ENCODE results near the gene ANO3. TPM values are rescaled to one million over a fixed set of nuclear protein-coding genes. Genes with fewer than 3 reads are reported as not detected.

The ANO3 gene
- polyA plus RNA-seq, 1 experiment: 0.02 TPM

DNA sequence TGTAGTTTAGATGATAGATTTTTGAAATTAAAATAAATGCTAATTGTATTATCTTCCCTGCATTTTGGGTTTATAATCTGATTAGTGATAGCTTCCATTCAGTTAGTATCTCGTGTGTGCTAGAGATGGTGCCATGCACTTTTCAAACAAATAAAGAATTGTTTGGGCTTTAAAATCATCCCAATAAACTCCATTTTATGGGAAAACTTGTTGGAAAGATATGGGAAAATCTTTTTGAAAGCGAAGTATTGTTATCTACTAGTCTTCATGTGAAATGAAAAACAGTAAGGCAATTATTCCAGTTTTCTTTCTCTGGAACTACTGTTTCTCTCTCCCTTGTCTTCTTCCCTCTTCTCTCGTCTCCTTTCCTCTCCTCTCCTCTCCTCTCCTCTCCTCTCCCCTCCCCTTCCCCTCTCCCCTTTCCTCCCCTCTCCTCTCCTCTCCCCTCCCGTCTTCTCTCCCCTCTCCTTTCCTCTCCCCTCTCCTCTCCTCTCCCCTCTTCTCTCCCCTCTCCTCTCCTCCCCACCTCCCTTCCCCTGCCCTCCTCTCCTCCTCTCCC, 268.0 kb downstream of the ANO3 start:
- no peak for DNase-seq (ENCODE audit: low read depth, low spot score)
- Histone ChIP-seq H3K4me3 (ENCODE audit: low read depth, low read length) (no peak overlapping the region), H3K27me3 (ENCODE audit: control insufficient read depth, insufficient read depth, low read length) (no peaks in the 10 kb centered on the region), H3K27ac (ENCODE audit: low read depth, low read length) (no peak overlapping the region), H3K9me3 (ENCODE audit: control insufficient read depth, insufficient read depth, low read length) (no peaks in the 10 kb centered on the region; the same call in 1 of the 2 replicates)
- ChIA-PET POLR2A (no interaction called here), CTCF (no interaction called here)
- TF ChIP-seq CTCF (IDR thresholded peaks at IDR 0.05; ENCODE audit: low read depth, low read length): no peak

GRCh38 chr11:26607725-26608506, 276.0 kb downstream of the ANO3 start:
- ChIA-PET POLR2A (no interaction called here), CTCF (no interaction called here)

GRCh38 chr11:26608507-26609146, 276.7 kb downstream of the ANO3 start:
- H3K27ac ChIP-seq (ENCODE audit: low read depth, low read length): no peak overlapping the region

More at GRCh38 chr11:26607725-26608506, 276.0 kb downstream of the ANO3 start:
- DNase-seq (ENCODE audit: low read depth, low spot score): no peak
- TF ChIP-seq CTCF (IDR thresholded peaks at IDR 0.05; ENCODE audit: low read depth, low read length): no peak
- no peaks in the 10 kb centered on the region for H3K9me3 ChIP-seq (ENCODE audit: control insufficient read depth, insufficient read depth, low read length)
- no peak overlapping the region for H3K4me3 ChIP-seq (ENCODE audit: low read depth, low read length)
- no peaks in the 10 kb centered on the region for H3K27me3 ChIP-seq (ENCODE audit: control insufficient read depth, insufficient read depth, low read length)
- no peak overlapping the region for H3K27ac ChIP-seq (ENCODE audit: low read depth, low read length)

GRCh38 chr11:26613759-26614158, 281.8 kb downstream of the ANO3 start:
- CTCF ChIA-PET: no interaction called here
- DNase-seq (ENCODE audit: low read depth, low spot score): no peak
- POLR2A ChIA-PET: no interaction called here
- Histone ChIP-seq H3K9me3 (ENCODE audit: control insufficient read depth, insufficient read depth, low read length) (no peaks in the 10 kb centered on the region), H3K27ac (ENCODE audit: low read depth, low read length) (no peak overlapping the region), H3K27me3 (ENCODE audit: control insufficient read depth, insufficient read depth, low read length) (no peaks in the 10 kb centered on the region), H3K4me3 (ENCODE audit: low read depth, low read length) (no peak overlapping the region)
- no peak for TF ChIP-seq CTCF (IDR thresholded peaks at IDR 0.05; ENCODE audit: low read depth, low read length)

More at GRCh38 chr11:26608507-26609146, 276.7 kb downstream of the ANO3 start:
- no peaks in the 10 kb centered on the region for H3K27me3 ChIP-seq (ENCODE audit: control insufficient read depth, insufficient read depth, low read length)
- ChIA-PET CTCF (no interaction called here), POLR2A (no interaction called here)
- no peak for DNase-seq (ENCODE audit: low read depth, low spot score)
- no peak overlapping the region for H3K4me3 ChIP-seq (ENCODE audit: low read depth, low read length)
- TF ChIP-seq CTCF (IDR thresholded peaks at IDR 0.05; ENCODE audit: low read depth, low read length): no peak
- no peaks in the 10 kb centered on the region for H3K9me3 ChIP-seq (ENCODE audit: control insufficient read depth, insufficient read depth, low read length)

GRCh38 chr11:26618441-26618840, 286.5 kb downstream of the ANO3 start:
- H3K4me3 ChIP-seq (ENCODE audit: low read depth, low read length): no peak overlapping the region
- TF ChIP-seq CTCF (IDR thresholded peaks at IDR 0.05; ENCODE audit: low read depth, low read length): no peak
- CTCF ChIA-PET: no interaction called here
- DNase-seq (ENCODE audit: low read depth, low spot score): no peak
- no peak overlapping the region for H3K27ac ChIP-seq (ENCODE audit: low read depth, low read length)
- H3K27me3 ChIP-seq (ENCODE audit: control insufficient read depth, insufficient read depth, low read length): no peaks in the 10 kb centered on the region
- POLR2A ChIA-PET: no interaction called here
- no peaks in the 10 kb centered on the region for H3K9me3 ChIP-seq (ENCODE audit: control insufficient read depth, insufficient read depth, low read length)

Measured in AG04450 (cell line).